Activated CD8-positive, alpha-beta T cell treated with anti-CD3 and anti-CD28 coated beads, Interleukin-2, amount 10 ng/mL, durations not matched to agents 7 days and 5 days (primary cell): ENCODE results near the gene SERINC3. TPM values are rescaled to one million over a fixed set of nuclear protein-coding genes. Genes with fewer than 3 reads are reported as not detected.
A peak's percentile ranks its signal among the peaks of the same experiment; 100 is the strongest.

ENCODE experiments used
- ATAC-seq: fragments of 150-1000 bp; cut with Tn5 transposase; one replicate; pipeline ENCODE4 v1.10.0; 2021; ENCODE audit warnings: moderate library complexity
- CTCF ChIA-PET: fragments of 350-600 bp; sonication (Branson Sonifier 250); formaldehyde crosslinking; loops from one replicate; lab custom pipeline; 2021; ENCODE audit warnings: antibody characterized with exemption; lab: Charles Lee
- POLR2A ChIA-PET: fragments of 350-600 bp; sonication (Branson Sonifier 250); formaldehyde crosslinking; loops from one replicate; lab custom pipeline; 2021; ENCODE audit warnings: antibody characterized with exemption; lab: Charles Lee
- DNase-seq: peaks from one replicate; pipeline ENCODE4 v3.0.0-alpha.2; 2020
- H3K27ac Mint-ChIP-seq: one replicate; pipeline ENCODE4 v1.8.0; 2021; ENCODE audit warnings: mild to moderate bottlenecking, mixed read lengths
- H3K27me3 Mint-ChIP-seq: one replicate; pipeline ENCODE4 v1.8.0; 2021; ENCODE audit warnings: low read depth, mixed read lengths
- H3K36me3 Mint-ChIP-seq: one replicate; pipeline ENCODE4 v1.8.0; 2021; ENCODE audit warnings: low read depth, mixed read lengths
- H3K4me1 Mint-ChIP-seq: one replicate; pipeline ENCODE4 v1.8.0; 2021; ENCODE audit warnings: low read depth, mixed read lengths
- H3K4me3 Mint-ChIP-seq: one replicate; pipeline ENCODE4 v1.8.0; 2021; ENCODE audit warnings: mild to moderate bottlenecking, mixed read lengths
- H3K9me3 Mint-ChIP-seq: one replicate; pipeline ENCODE4 v1.8.0; 2022; ENCODE audit warnings: mixed read lengths; ENCODE audit not compliant: insufficient read depth
- total RNA-seq, 2 experiments: library from RNA; stranded (reverse); gene quantifications; one replicate each; pipeline ENCODE4 v1.2.3, GENCODE V29; 2021

SERINC3 gene
- total RNA-seq, 2 experiments from 2014 or later = 56.3 to 57.8 TPM

DNA sequence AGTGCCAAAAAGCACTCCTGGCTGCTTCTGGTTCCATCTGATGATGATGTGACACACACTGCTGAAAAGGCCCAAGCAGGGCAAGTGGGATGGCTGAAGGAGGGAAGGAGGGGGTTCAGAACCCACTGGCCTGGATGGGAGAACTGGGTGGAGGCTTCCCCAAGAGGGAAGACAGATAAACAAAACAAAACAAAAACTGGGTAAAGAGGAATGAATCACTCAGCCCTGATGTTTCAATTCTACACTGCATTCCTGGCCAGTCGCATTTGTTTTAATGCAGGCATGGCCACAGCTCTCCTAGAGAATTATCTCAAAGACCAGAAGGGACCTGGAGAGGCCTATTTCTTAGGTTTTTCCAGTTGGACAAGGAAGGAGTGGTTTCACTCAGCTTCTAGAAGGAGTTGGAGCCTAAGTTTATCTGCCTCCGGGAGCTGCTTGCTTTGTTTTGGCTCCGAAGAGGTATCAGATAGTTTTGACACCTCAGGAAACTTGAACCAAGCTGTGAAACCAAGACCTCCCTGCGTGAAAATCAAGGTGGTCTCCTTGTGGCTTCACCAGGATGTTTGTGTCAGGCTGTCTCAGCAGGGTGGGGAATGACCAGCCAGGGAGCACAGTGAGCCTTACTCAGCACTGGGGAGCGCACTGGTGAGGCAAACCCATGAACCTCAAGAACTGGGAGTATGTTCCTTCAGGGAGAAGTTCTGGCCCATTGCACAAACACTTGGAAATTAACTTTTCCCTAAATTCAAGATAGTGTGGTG lies 30.1 kb downstream of the SERINC3 start:
- ChIA-PET CTCF (interaction anchor here (0.9 to 1.5 kb wide), 2 partner anchors 30 kb away, joined by 3 read pairs; partner anchors contain the start of gene SERINC3), POLR2A (interaction anchor here (0.6 to 1.3 kb wide), 3 partner anchors 16 to 740 kb away, joined by 3 read pairs; no protein-coding TSS in a partner anchor)
- H3K27ac Mint-ChIP-seq = peak overlapping the region; percentile 80
- H3K36me3 Mint-ChIP-seq = peaks cover 59% of the 10 kb centered on the region
- no peak for ATAC-seq
- peaks cover 22% of the 10 kb centered on the region for H3K4me1 Mint-ChIP-seq
- no peak for DNase-seq
- no peaks in the 10 kb centered on the region for H3K27me3 Mint-ChIP-seq
- no peaks in the 10 kb centered on the region for H3K9me3 Mint-ChIP-seq
- no peak overlapping the region for H3K4me3 Mint-ChIP-seq

DNA sequence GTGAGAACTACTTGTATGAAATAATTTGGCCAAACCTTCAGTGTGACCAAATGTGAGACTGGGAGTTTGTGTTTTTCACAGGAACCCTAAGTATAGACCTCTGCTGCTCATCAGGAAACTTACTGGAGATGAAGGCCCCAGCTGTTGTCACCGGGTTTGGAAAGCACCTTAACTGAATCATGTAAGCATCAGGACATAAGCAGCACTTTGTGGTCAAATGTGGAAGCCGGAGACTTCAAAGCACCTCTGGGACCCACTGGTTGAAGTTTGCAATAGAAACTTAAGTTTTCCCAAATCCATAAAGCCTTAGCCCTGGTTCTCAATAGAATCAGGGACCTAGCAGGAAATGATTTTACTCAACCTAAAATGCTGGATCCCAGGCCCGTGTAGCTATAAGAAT lies 31.9 kb downstream of the SERINC3 start:
- CTCF ChIA-PET = interaction anchor here (1.5 kb wide), 1 partner anchor 31 kb away, joined by 3 read pairs; the partner anchor contains the start of gene SERINC3
- ATAC-seq (no peak), DNase-seq (no peak)
- Mint-ChIP-seq H3K27ac (no peak overlapping the region), H3K27me3 (no peaks in the 10 kb centered on the region), H3K4me3 (no peak overlapping the region), H3K36me3 (peaks cover 53% of the 10 kb centered on the region), H3K4me1 (peaks cover 18% of the 10 kb centered on the region), H3K9me3 (no peaks in the 10 kb centered on the region)
- POLR2A ChIA-PET = interaction anchor here (1.4 kb wide), 1 partner anchor 14 kb away, joined by 3 read pairs; the partner anchor contains the start of gene TTPAL

DNA sequence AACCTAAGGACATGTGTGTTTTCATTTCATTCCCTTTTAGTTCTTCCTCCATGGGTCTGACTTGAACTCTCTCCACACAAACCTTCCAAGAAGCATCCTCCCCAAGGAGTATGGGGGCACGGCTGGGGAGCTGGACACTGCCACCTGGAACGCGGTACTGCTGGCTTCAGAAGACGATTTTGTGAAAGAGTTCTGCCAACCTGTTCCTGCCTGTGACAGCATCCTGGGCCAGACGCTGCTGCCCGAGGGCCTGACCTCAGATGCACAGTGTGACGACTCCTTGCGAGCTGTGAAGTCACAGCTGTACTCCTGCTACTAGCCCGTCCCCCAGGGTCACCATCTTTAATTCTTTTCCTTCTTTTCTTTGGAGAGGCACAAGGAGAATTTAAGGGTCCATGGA lies 32.6 kb downstream of the SERINC3 start:
- H3K27me3 Mint-ChIP-seq = no peaks in the 10 kb centered on the region
- no peak overlapping the region for H3K4me3 Mint-ChIP-seq
- no peak for ATAC-seq
- H3K9me3 Mint-ChIP-seq = no peaks in the 10 kb centered on the region
- peaks cover 51% of the 10 kb centered on the region for H3K36me3 Mint-ChIP-seq
- H3K27ac Mint-ChIP-seq = no peak overlapping the region
- CTCF ChIA-PET = no interaction called here
- DNase-seq = no peak
- POLR2A ChIA-PET = interaction anchor here (1.4 kb wide), 1 partner anchor 13 kb away, joined by 3 read pairs; the partner anchor contains the start of gene TTPAL
- peaks cover 18% of the 10 kb centered on the region for H3K4me1 Mint-ChIP-seq

DNA sequence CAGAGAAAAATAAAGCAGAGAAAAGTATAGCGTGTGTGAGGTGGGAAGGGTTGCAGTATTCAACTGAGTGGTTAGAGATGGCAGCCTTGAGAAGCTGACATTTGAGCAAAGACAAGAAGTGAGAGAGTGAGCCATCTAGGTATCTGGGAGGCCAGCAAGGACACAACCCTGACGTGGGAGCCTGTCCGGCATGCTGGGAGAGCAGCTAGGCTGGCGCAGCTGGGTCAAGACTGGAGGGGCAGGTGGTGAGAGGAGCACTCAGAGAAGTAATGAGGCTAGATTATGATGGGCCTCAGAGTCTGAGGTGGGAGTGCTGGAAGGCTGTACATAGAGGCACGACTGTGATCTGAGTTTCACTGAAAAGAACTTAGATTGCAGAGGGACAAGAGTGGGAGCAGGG lies 33.3 kb downstream of the SERINC3 start:
- H3K4me3 Mint-ChIP-seq = no peak overlapping the region
- ChIA-PET POLR2A (no interaction called here), CTCF (interaction anchor here (1.9 kb wide), 1 partner anchor 122 kb away, joined by 6 read pairs; no protein-coding TSS in a partner anchor)
- ATAC-seq (no peak), DNase-seq (no peak)
- peaks cover 53% of the 10 kb centered on the region for H3K36me3 Mint-ChIP-seq
- H3K4me1 Mint-ChIP-seq = peaks cover 18% of the 10 kb centered on the region
- no peaks in the 10 kb centered on the region for H3K27me3 Mint-ChIP-seq
- H3K9me3 Mint-ChIP-seq = no peaks in the 10 kb centered on the region
- H3K27ac Mint-ChIP-seq = no peak overlapping the region

DNA sequence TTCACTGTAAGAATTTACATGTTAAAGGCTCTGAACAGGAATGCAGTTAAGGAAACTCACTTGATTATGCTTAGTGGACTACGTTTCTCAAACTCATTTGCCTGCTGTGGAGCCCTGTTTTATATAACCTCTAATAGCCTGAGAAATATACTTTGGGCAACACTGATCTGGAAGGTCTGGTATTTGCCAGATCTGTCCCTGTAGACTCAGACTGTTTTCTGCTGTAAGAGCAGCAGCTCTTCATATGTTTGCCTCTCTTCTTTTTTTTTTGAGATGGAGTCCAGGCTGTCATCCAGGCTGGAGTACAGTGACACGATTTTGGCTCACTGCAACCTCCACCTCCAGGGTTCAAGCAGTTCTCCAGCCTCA lies 36.1 kb downstream of the SERINC3 start:
- H3K4me1 Mint-ChIP-seq = no peaks in the 10 kb centered on the region
- ATAC-seq (no peak), DNase-seq (no peak)
- H3K27me3 Mint-ChIP-seq = no peaks in the 10 kb centered on the region
- no peaks in the 10 kb centered on the region for H3K9me3 Mint-ChIP-seq
- CTCF ChIA-PET = interaction anchor here (1.5 kb wide), 1 partner anchor 10 kb away, joined by 3 read pairs; the partner anchor contains the start of gene TTPAL
- no peak overlapping the region for H3K27ac Mint-ChIP-seq
- no peak overlapping the region for H3K4me3 Mint-ChIP-seq
- POLR2A ChIA-PET = interaction anchor here (0.9 kb wide), 1 partner anchor 8 kb away, joined by 4 read pairs; no protein-coding TSS in a partner anchor
- peaks cover 53% of the 10 kb centered on the region for H3K36me3 Mint-ChIP-seq

DNA sequence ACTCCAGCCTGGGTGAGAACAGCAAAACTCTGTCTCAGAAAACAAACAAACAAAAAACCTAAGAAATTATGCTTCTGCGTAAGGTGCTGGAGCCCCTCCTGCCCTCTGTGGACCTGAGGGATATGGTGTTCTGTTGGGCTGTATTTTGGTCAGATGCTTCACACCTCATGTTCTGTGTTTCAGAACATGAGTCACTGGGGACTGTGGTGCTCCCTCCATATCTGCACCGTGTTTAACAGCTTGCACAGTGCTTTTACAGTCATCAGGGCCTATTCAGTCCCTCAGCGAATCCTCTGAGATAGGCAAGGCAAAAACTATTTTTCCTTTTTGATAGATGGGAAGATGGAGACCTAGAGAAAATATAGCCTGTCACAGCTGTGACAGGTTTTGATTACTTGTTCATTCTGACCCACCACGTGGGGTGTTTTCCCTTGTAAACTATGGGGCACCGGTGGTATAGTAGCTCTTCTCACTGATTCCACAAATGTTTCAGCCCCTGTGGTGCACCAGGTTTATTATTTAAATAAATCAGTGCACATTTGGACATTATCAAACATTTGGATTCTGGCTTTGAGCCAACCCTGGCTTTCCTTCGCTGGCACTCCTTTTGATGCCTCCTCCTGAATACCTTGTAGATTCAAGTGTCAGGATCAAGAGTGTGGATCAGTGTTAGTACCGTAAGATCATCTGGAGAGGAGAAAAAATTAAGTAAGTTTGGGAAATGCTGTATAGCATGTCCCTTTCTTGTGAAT lies 36.6 kb downstream of the SERINC3 start:
- no peaks in the 10 kb centered on the region for H3K27me3 Mint-ChIP-seq
- ChIA-PET POLR2A (interaction anchor here (0.7 to 0.9 kb wide), 2 partner anchors 8 to 174 kb away, joined by 3 to 4 read pairs; partner anchors contain the start of gene FITM2), CTCF (interaction anchor here (1.5 kb wide), 1 partner anchor 9 kb away, joined by 3 read pairs; the partner anchor contains the start of gene TTPAL)
- no peak overlapping the region for H3K4me3 Mint-ChIP-seq
- DNase-seq = no peak
- H3K36me3 Mint-ChIP-seq = peaks cover 52% of the 10 kb centered on the region
- no peaks in the 10 kb centered on the region for H3K9me3 Mint-ChIP-seq
- H3K27ac Mint-ChIP-seq = peak overlapping the region; percentile 8
- no peaks in the 10 kb centered on the region for H3K4me1 Mint-ChIP-seq
- ATAC-seq = no peak

DNA sequence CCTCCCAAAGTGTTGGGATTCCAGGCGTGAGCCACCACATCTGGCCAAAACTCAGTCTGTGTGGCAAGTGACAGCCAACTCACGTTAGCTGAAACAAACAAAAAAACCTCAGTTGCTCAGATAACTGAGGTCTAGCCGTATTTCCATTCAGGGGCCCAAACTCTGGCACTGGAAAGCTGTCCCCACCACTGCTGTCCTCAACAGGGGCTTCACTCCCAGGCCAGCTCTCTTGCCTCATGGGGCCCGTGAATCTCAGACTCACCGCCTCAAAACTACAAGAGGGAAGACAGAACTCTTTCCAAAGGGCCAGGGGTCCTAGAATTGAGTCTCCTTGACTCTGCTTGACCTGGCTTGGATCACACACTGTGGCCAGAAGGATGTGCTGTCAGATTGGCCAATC lies 38.8 kb downstream of the SERINC3 start:
- Mint-ChIP-seq H3K36me3 (peaks cover 37% of the 10 kb centered on the region), H3K4me3 (no peak overlapping the region), H3K27me3 (no peaks in the 10 kb centered on the region), H3K9me3 (no peaks in the 10 kb centered on the region), H3K4me1 (no peaks in the 10 kb centered on the region), H3K27ac (no peak overlapping the region)
- DNase-seq (no peak), ATAC-seq (no peak)
- POLR2A ChIA-PET = interaction anchor here (0.7 to 1.0 kb wide), 3 partner anchors 12 to 31 kb away, joined by 3 read pairs; no protein-coding TSS in a partner anchor
- CTCF ChIA-PET = no interaction called here

DNA sequence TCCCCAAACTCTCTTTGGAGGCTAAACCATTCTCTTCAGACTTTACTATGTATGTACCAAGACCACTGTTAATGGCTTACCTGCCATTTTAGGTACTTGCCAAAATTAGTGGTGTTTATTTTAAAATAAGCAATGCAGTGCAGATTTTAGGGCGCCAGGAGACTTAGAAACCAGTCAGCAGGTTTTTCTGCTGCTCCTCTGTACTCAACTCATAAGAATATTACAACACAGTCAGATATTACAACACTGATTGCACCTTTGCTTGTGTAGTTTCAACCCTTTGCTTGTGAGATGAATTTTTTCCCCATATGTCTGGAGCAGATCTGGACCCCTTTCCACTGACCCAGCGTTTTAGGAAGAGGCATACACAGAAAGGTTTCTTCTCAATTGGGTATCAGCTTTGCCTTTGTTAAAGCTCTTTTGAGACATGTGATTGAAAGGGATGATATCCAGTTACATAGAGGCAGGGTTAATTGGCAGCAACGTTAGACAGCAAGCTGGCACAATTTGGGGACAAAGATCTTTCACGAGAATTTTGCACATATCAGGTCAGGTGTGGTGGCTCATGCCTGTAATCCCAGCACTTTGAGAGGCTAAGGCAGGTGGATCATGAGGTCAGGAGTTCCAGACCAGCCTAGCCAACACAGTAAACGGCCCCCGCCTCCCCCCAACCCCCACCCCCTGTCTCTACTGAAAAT lies 40.0 kb downstream of the SERINC3 start:
- Mint-ChIP-seq H3K36me3 (peaks cover 37% of the 10 kb centered on the region), H3K9me3 (no peaks in the 10 kb centered on the region), H3K4me1 (peaks cover 5% of the 10 kb centered on the region), H3K4me3 (no peak overlapping the region), H3K27me3 (no peaks in the 10 kb centered on the region), H3K27ac (peak overlapping the region; percentile 2)
- DNase-seq (no peak), ATAC-seq (no peak)
- POLR2A ChIA-PET = interaction anchor here (0.7 kb wide), 1 partner anchor 140 kb away, joined by 3 read pairs; no protein-coding TSS in a partner anchor
- CTCF ChIA-PET = interaction anchor here (1.1 kb wide), 1 partner anchor 128 kb away, joined by 3 read pairs; no protein-coding TSS in a partner anchor

DNA sequence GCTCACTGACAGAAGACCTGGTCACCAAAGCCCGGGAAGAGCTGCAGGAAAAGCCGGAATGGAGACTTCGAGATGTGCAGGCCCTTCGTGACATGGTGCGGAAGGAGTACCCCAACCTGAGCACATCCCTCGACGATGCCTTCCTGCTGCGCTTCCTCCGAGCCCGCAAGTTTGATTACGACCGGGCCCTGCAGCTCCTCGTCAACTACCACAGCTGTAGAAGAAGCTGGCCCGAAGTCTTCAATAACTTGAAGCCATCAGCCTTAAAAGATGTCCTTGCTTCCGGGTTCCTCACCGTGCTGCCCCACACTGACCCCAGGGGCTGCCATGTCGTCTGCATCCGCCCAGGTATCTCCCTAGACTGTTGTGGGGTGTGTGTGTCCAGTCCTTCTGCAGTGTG lies 41.8 kb downstream of the SERINC3 start:
- no peak overlapping the region for H3K27ac Mint-ChIP-seq
- DNase-seq (no peak), ATAC-seq (no peak)
- peaks cover 16% of the 10 kb centered on the region for H3K4me1 Mint-ChIP-seq
- H3K36me3 Mint-ChIP-seq = peaks cover 31% of the 10 kb centered on the region
- ChIA-PET CTCF (interaction anchor here (1.1 to 1.5 kb wide), 2 partner anchors 128 to 262 kb away, joined by 3 read pairs; no protein-coding TSS in a partner anchor), POLR2A (no interaction called here)
- H3K27me3 Mint-ChIP-seq = no peaks in the 10 kb centered on the region
- no peaks in the 10 kb centered on the region for H3K9me3 Mint-ChIP-seq
- no peak overlapping the region for H3K4me3 Mint-ChIP-seq

DNA sequence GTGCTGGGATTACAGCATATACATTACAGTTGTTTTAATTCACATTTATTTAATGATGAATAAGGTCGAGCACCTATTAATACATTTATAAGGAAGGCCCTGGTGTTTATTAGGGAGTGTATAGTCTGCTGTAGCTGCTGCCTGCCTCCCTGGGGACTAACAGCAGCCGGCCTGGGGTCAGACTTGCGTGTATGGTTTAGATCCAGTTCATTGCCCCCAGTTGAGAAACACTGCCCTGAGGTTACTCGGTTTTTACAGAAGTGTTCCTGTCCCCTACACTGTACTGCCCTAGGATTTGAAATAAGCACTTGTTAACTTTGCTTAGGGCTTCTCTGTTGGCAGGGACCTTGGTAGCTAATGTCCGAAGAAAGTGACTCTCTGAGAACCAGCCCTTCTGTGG lies 42.2 kb downstream of the SERINC3 start:
- POLR2A ChIA-PET = no interaction called here
- Mint-ChIP-seq H3K9me3 (no peaks in the 10 kb centered on the region), H3K27ac (no peak overlapping the region), H3K36me3 (peaks cover 29% of the 10 kb centered on the region), H3K27me3 (no peaks in the 10 kb centered on the region), H3K4me3 (no peak overlapping the region), H3K4me1 (peaks cover 20% of the 10 kb centered on the region)
- CTCF ChIA-PET = interaction anchor here (1.1 to 1.5 kb wide), 2 partner anchors 129 to 261 kb away, joined by 3 read pairs; no protein-coding TSS in a partner anchor
- DNase-seq (no peak), ATAC-seq (no peak)

DNA sequence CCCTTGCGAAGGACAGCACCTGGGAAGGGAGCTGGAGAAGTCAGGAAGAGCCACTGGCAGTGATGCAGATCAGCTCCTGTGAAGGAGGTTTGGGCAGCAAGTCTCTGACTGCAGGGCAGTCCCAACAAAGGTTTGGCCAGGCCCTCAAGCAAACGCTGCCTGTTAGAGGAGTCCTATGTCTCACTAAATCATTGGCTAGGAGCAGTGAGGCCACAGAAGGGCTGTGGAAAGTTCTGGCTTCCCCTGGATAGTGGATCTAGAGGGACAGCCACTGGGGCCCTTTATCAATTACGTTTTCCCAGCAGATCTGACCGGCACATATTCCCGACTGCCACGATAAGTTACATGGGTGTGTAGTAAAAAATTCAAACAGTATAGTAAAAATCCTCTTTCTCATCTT lies 43.7 kb downstream of the SERINC3 start:
- DNase-seq = no peak
- POLR2A ChIA-PET = no interaction called here
- Mint-ChIP-seq H3K36me3 (peaks cover 16% of the 10 kb centered on the region), H3K9me3 (no peaks in the 10 kb centered on the region), H3K4me3 (no peak overlapping the region), H3K27ac (no peak overlapping the region), H3K4me1 (peaks cover 20% of the 10 kb centered on the region), H3K27me3 (no peaks in the 10 kb centered on the region)
- no peak for ATAC-seq
- CTCF ChIA-PET = no interaction called here
